GM23248 (cell line): ENCODE results near the gene ZNF318. TPM values are rescaled to one million over a fixed set of nuclear protein-coding genes. Genes with fewer than 3 reads are reported as not detected.

ENCODE experiments used
- DNase-seq: peaks from one replicate; pipeline ENCODE4 v3.0.0-alpha.2; 2015
- H2AFZ ChIP-seq: fragments of 200-600 bp; sonication (generic); 2 replicates; pipeline ENCODE4 v1.6.1; 2016; ENCODE audit warnings: antibody characterized with exemption
- H3F3A ChIP-seq: fragments of 200-600 bp; sonication (generic); 2 replicates; pipeline ENCODE4 v1.6.1; 2016; ENCODE audit warnings: mild to moderate bottlenecking, antibody characterized with exemption, mixed run types; ENCODE audit not compliant: insufficient read depth
- H3K27ac ChIP-seq: fragments of 200-600 bp; sonication (generic); 2 replicates; pipeline ENCODE4 v1.5.1; 2016; ENCODE audit warnings: mild to moderate bottlenecking
- H3K27me3 ChIP-seq: fragments of 200-600 bp; sonication (generic); replicated peaks from 2 replicates; pipeline ENCODE4 v1.6.1; 2016; ENCODE audit warnings: mild to moderate bottlenecking; ENCODE audit not compliant: insufficient read depth
- H3K36me3 ChIP-seq: fragments of 200-600 bp; sonication (generic); 2 replicates; pipeline ENCODE4 v1.6.1; 2016; ENCODE audit warnings: low read depth, mild to moderate bottlenecking
- H3K4me1 ChIP-seq: fragments of 200-600 bp; sonication (generic); 2 replicates; pipeline ENCODE4 v1.6.1; 2016; ENCODE audit warnings: mild to moderate bottlenecking; ENCODE audit not compliant: insufficient read depth
- H3K4me2 ChIP-seq: fragments of 200-600 bp; sonication (generic); one replicate; pipeline ENCODE4 v1.6.1; 2016; ENCODE audit warnings: mild to moderate bottlenecking; ENCODE audit not compliant: unreplicated experiment
- H3K4me3 ChIP-seq: fragments of 200-600 bp; sonication (generic); 2 replicates; pipeline ENCODE4 v1.5.1; 2016; ENCODE audit warnings: mild to moderate bottlenecking
- H3K79me2 ChIP-seq: fragments of 200-600 bp; sonication (generic); 2 replicates; pipeline ENCODE4 v1.6.1; 2016; ENCODE audit warnings: mild to moderate bottlenecking; ENCODE audit not compliant: insufficient read depth
- H3K9ac ChIP-seq: fragments of 200-600 bp; sonication (generic); 2 replicates; pipeline ENCODE4 v1.6.1; 2016; ENCODE audit warnings: mild to moderate bottlenecking
- H3K9me2 ChIP-seq: fragments of 200-600 bp; sonication (generic); 2 replicates; pipeline ENCODE4 v1.6.1; 2016; ENCODE audit warnings: mixed run types, mild to moderate bottlenecking, moderate library complexity; ENCODE audit not compliant: insufficient read depth
- H3K9me3 ChIP-seq: fragments of 200-600 bp; sonication (generic); one replicate; pipeline ENCODE4 v1.6.1; 2017; ENCODE audit warnings: low read depth
- H4K20me1 ChIP-seq: fragments of 200-600 bp; sonication (generic); 2 replicates; pipeline ENCODE4 v1.6.0; 2016; ENCODE audit not compliant: insufficient read depth
- EZH2 ChIP-seq: fragments of 200-600 bp; sonication (generic); IDR thresholded peaks from 2 replicates; pipeline ENCODE4 v1.6.1; 2018; ENCODE audit warnings: antibody characterized with exemption, mild to moderate bottlenecking; ENCODE audit not compliant: insufficient read depth, poor library complexity, severe bottlenecking
- EZH2phosphoT487 ChIP-seq: fragments of 200-600 bp; sonication (generic); IDR thresholded peaks from 2 replicates; pipeline ENCODE4 v1.6.1; 2018; ENCODE audit warnings: antibody characterized with exemption, moderate library complexity, mild to moderate bottlenecking, low read depth; ENCODE audit not compliant: insufficient read depth
- WGBS, 2 experiments: methylation state at CpG; one replicate each; pipeline ENCODE4 v1.1.6; 2015 to 2017; ENCODE audit warnings: low lambda C conversion rate in 2 of 2, low coverage in 1 of 2; ENCODE audit errors: missing lambda C conversion rate in 2 of 2; 5-methylcytosine and 5-hydroxymethylcytosine counted together
- in situ Hi-C: fragments of 300-500 bp; cut with MboI; formaldehyde crosslinking; loops from 2 replicates; pipeline ENCODE4 v1.15.0; 2020
- polyA plus RNA-seq: library from polyadenylated mRNA; unstranded; fragments of >200 nt; fragmentation: Nextera tagmentation; extraction: Ambion mirVana; gene quantifications from 2 replicates; pipeline ENCODE4 v1.2.1, GENCODE V29; 2016
- total RNA-seq: library from RNA; depleted of rRNA; stranded (reverse); fragments of >200 nt; shearing (Covaris generic); gene quantifications from 2 replicates; pipeline ENCODE4 v1.2.3, GENCODE V29; 2014

ZNF318 gene
- total and polyA plus RNA-seq, 2 experiments from 2014 or later: 4.1 to 10.7 TPM

- no peak for DNase-seq
- no peaks in the 10 kb centered on the region for H3F3A ChIP-seq
- no peaks in the 10 kb centered on the region; the same call in 1 of the 2 replicates for H3K4me1 ChIP-seq
- H4K20me1 ChIP-seq: no peaks in the 10 kb centered on the region
- peak overlapping the region; percentile 77 for H2AFZ ChIP-seq
- TF ChIP-seq EZH2phosphoT487 (no peak), EZH2 (no peak)
- WGBS, 2 experiments: 25% methylated on average over 9 of the region's 9 CpGs
- peak overlapping the region; percentile 59 for H3K4me3 ChIP-seq
- no peaks in the 10 kb centered on the region for H3K36me3 ChIP-seq
- in situ Hi-C loops: no loop called here
- H3K79me2 ChIP-seq: no peaks in the 10 kb centered on the region
- no peak overlapping the region for H3K27ac ChIP-seq
- H3K4me2 ChIP-seq: peak overlapping the region; percentile 72
- no peak overlapping the region for H3K9ac ChIP-seq
- H3K9me3 ChIP-seq: no peaks in the 10 kb centered on the region
- no peaks in the 10 kb centered on the region for H3K9me2 ChIP-seq
- no peaks in the 10 kb centered on the region for H3K27me3 ChIP-seq
Measured at GRCh38 chr6:43308990-43309477, 60.4 kb downstream of the ZNF318 start.

- Histone ChIP-seq H3K4me2 (peak within 1 kb of the TSS; percentile 72), H3K9me3 (no peaks in the 10 kb centered on the region), H3K4me1 (no peaks in the 10 kb centered on the region; the same call in 1 of the 2 replicates), H3K27ac (no peak within 1 kb of the TSS), H3K27me3 (no peaks in the 10 kb centered on the region), H2AFZ (peak within 1 kb of the TSS; percentile 77), H3K9ac (no peak within 1 kb of the TSS), H3K4me3 (peak within 1 kb of the TSS; percentile 59), H3K36me3 (no peaks in the 10 kb centered on the region), H3K9me2 (no peaks in the 10 kb centered on the region), H3F3A (no peaks in the 10 kb centered on the region), H4K20me1 (no peaks in the 10 kb centered on the region), H3K79me2 (no peaks in the 10 kb centered on the region)
- WGBS, 2 experiments: 8 to 9% methylated on average over 36 to 39 of the region's 39 CpGs
- TF ChIP-seq EZH2: no peak
- no peak for TF ChIP-seq EZH2phosphoT487
- in situ Hi-C loops: no loop called here
- DNase-seq: peak; percentile 80
Measured at GRCh38 chr6:43308101-43308989, 61.1 kb downstream of the ZNF318 start, which contains the start of gene CRIP3. CRIP3 (minus strand) TSS chr6:43308826; CDS start chr6:43308792, 34 bp downstream.

GRCh38 chr6:43307451-43308100 lies 61.9 kb downstream of the ZNF318 start:
- no peaks in the 10 kb centered on the region for H3K27me3 ChIP-seq
- H3K79me2 ChIP-seq: no peaks in the 10 kb centered on the region
- WGBS, 2 experiments: 76 to 79% methylated on average over 5 of the region's 5 CpGs
- H2AFZ ChIP-seq: no peak overlapping the region
- in situ Hi-C loops: no loop called here
- H3K27ac ChIP-seq: no peak overlapping the region
- no peak for TF ChIP-seq EZH2
- TF ChIP-seq EZH2phosphoT487: no peak
- no peaks in the 10 kb centered on the region; the same call in 1 of the 2 replicates for H3K4me1 ChIP-seq
- no peak overlapping the region for H3K9ac ChIP-seq
- H3K9me2 ChIP-seq: no peaks in the 10 kb centered on the region
- H4K20me1 ChIP-seq: no peaks in the 10 kb centered on the region
- H3K4me2 ChIP-seq: no peak overlapping the region
- no peaks in the 10 kb centered on the region for H3K9me3 ChIP-seq
- H3K4me3 ChIP-seq: no peak overlapping the region
- no peaks in the 10 kb centered on the region for H3K36me3 ChIP-seq
- no peak for DNase-seq
- no peaks in the 10 kb centered on the region for H3F3A ChIP-seq

GRCh38 chr6:43306086-43306485 lies 63.4 kb downstream of the ZNF318 start:
- no peaks in the 10 kb centered on the region; the same call in 1 of the 2 replicates for H3K4me1 ChIP-seq

More at GRCh38 chr6:43306086-43306485, 63.4 kb downstream of the ZNF318 start:
- no peak overlapping the region for H3K27ac ChIP-seq
- H3K36me3 ChIP-seq: no peaks in the 10 kb centered on the region
- no peak overlapping the region for H3K4me3 ChIP-seq
- H3K27me3 ChIP-seq: 0 out of 2 replicates have a peak, but pooled peaks cover under 1% of the 10 kb centered on the region
- no peaks in the 10 kb centered on the region for H3K9me3 ChIP-seq
- no peak overlapping the region for H2AFZ ChIP-seq
- 65 to 74% methylated on average over 7 of the region's 7 CpGs for WGBS, 2 experiments
- no peaks in the 10 kb centered on the region for H3F3A ChIP-seq
- no peak for DNase-seq
- H3K4me2 ChIP-seq: no peak overlapping the region
- in situ Hi-C loops: no loop called here
- H3K79me2 ChIP-seq: no peaks in the 10 kb centered on the region
- no peaks in the 10 kb centered on the region for H3K9me2 ChIP-seq
- TF ChIP-seq EZH2phosphoT487 (no peak), EZH2 (no peak)
- no peak overlapping the region for H3K9ac ChIP-seq
- no peaks in the 10 kb centered on the region for H4K20me1 ChIP-seq
